Liver (tissue), 9 donors: ENCODE data around the gene UGT1A8. TPM values are rescaled to one million over a fixed set of nuclear protein-coding genes. Genes with fewer than 3 reads are reported as not detected.
"Not testable (repeated sequence)": the region's sequence is repeated elsewhere in the genome, so short reads cannot be mapped to it uniquely, and the experiment has no call there.

Source experiments
- DNase-seq: peaks from one replicate; pipeline ENCODE4 v3.0.0-alpha.2; 2017; ENCODE audit warnings: low spot score
- H3K27ac ChIP-seq, 2 donors: one replicate each; pipeline ENCODE4 v1.7.0; 2013; ENCODE audit warnings: inconsistent platforms in 2 of 2, low read length in 2 of 2, control low read depth in 1 of 2, low read depth in 1 of 2, mild to moderate bottlenecking in 1 of 2
- H3K27me3 ChIP-seq, 4 donors: one replicate each; pipeline versions ENCODE4 v1.6.1 to v1.7.0; 2013; ENCODE audit warnings: low read length in 3 of 4, inconsistent platforms in 1 of 4, mild to moderate bottlenecking in 1 of 4, moderate library complexity in 1 of 4; ENCODE audit not compliant: control insufficient read depth in 4 of 4, insufficient read depth in 4 of 4
- H3K36me3 ChIP-seq, 4 donors: one replicate each; pipeline versions ENCODE4 v1.6.1 to v1.7.0; 2013; ENCODE audit warnings: low read length in 3 of 4, mild to moderate bottlenecking in 3 of 4, low read depth in 1 of 4, moderate library complexity in 1 of 4; ENCODE audit not compliant: control insufficient read depth in 4 of 4, insufficient read depth in 3 of 4
- H3K4me1 ChIP-seq, 4 donors: one replicate each; pipeline versions ENCODE4 v1.6.1 to v1.7.0; 2013; ENCODE audit warnings: low read length in 3 of 4, mild to moderate bottlenecking in 3 of 4, moderate library complexity in 1 of 4; ENCODE audit not compliant: control insufficient read depth in 4 of 4, insufficient read depth in 4 of 4
- H3K4me3 ChIP-seq, 3 donors: one replicate each; pipeline versions ENCODE4 v1.6.1 to v1.7.0; 2013; ENCODE audit warnings: low read length in 3 of 3, control low read depth in 1 of 3, low read depth in 1 of 3, mild to moderate bottlenecking in 1 of 3
- H3K9ac ChIP-seq, 2 donors: one replicate each; pipeline ENCODE4 v1.7.0; 2013; ENCODE audit warnings: low read length in 2 of 2, mild to moderate bottlenecking in 2 of 2, moderate library complexity in 2 of 2, control low read depth in 1 of 2, low read depth in 1 of 2
- H3K9me3 ChIP-seq, 4 donors: one replicate each; pipeline versions ENCODE4 v1.6.1 to v1.7.0; 2013; ENCODE audit warnings: low read length in 3 of 4; ENCODE audit not compliant: control insufficient read depth in 4 of 4
- EGR1 ChIP-seq, 2 donors: IDR thresholded peaks; 2 replicates each; pipeline ENCODE4 v1.6.1; 2016 to 2018; ENCODE audit warnings: antibody characterized with exemption in 2 of 2, low read depth in 2 of 2
- FOXA1 ChIP-seq: IDR thresholded peaks from 2 replicates; pipeline ENCODE4 v1.6.1; 2016; ENCODE audit warnings: antibody characterized with exemption
- FOXA2 ChIP-seq: IDR thresholded peaks from 2 replicates; pipeline ENCODE4 v1.6.1; 2016; ENCODE audit warnings: antibody characterized with exemption
- GABPA ChIP-seq, 2 donors: IDR thresholded peaks in 1 of 2; conservative IDR thresholded peaks in 1 of 2; 2 replicates each; pipeline ENCODE4 v1.6.1; 2016; ENCODE audit warnings: antibody characterized with exemption in 2 of 2, mild to moderate bottlenecking in 1 of 2, moderate library complexity in 1 of 2
- HNF4A ChIP-seq, 2 donors: conservative IDR thresholded peaks; 2 replicates each; pipeline ENCODE4 v1.6.1; 2016; ENCODE audit warnings: antibody characterized with exemption in 2 of 2, mild to moderate bottlenecking in 2 of 2
- HNF4G ChIP-seq: IDR thresholded peaks from 2 replicates; pipeline ENCODE4 v1.6.1; 2016; ENCODE audit warnings: antibody characterized with exemption
- JUND ChIP-seq, 2 donors: IDR thresholded peaks; 2 replicates each; pipeline ENCODE4 v1.6.1; 2016; ENCODE audit warnings: antibody characterized with exemption in 2 of 2
- NR2F2 ChIP-seq: IDR thresholded peaks from 2 replicates; pipeline ENCODE4 v1.6.1; 2016; ENCODE audit warnings: antibody characterized with exemption
- RAD21 ChIP-seq, 2 donors: IDR thresholded peaks; 2 replicates each; pipeline ENCODE4 v1.6.1; 2016; ENCODE audit warnings: antibody characterized with exemption in 2 of 2, mild to moderate bottlenecking in 2 of 2
- REST ChIP-seq: IDR thresholded peaks from 2 replicates; pipeline ENCODE4 v1.6.1; 2016; ENCODE audit warnings: antibody characterized with exemption, mild to moderate bottlenecking
- RXRA ChIP-seq, 2 donors: IDR thresholded peaks; 2 replicates each; pipeline ENCODE4 v1.6.1; 2017 to 2018; ENCODE audit warnings: antibody characterized with exemption in 2 of 2, mild to moderate bottlenecking in 1 of 2
- SP1 ChIP-seq: IDR thresholded peaks from 2 replicates; pipeline ENCODE4 v1.6.1; 2018; ENCODE audit warnings: antibody characterized with exemption, mild to moderate bottlenecking
- TAF1 ChIP-seq: conservative IDR thresholded peaks from 2 replicates; pipeline ENCODE4 v1.6.1; 2016; ENCODE audit warnings: antibody characterized with exemption, mild to moderate bottlenecking
- YY1 ChIP-seq: IDR thresholded peaks from 2 replicates; pipeline ENCODE4 v1.6.1; 2016; ENCODE audit warnings: antibody characterized with exemption, mild to moderate bottlenecking
- ZBTB33 ChIP-seq: IDR thresholded peaks from 2 replicates; pipeline ENCODE4 v1.6.1; 2016; ENCODE audit warnings: antibody characterized with exemption
- WGBS: extraction: QIAGEN DNeasy Blood & Tissue Kit; methylation state at CpG from one replicate; pipeline ENCODE4 v1.1.7; 2013; 5-methylcytosine and 5-hydroxymethylcytosine counted together
- polyA plus RNA-seq, 2 donors: library from polyadenylated mRNA; stranded (reverse) in 1 of 2; unstranded in 1 of 2; fragments of 200-250 nt in 1 of 2; fragments of >200 nt in 1 of 2; fragmentation: Nextera tagmentation in 1 of 2; extraction: Ambion mirVana in 1 of 2; gene quantifications; one replicate each; pipeline versions ENCODE4 v1.2.1 to v1.2.3, GENCODE V29; 2013 to 2015
- total RNA-seq, 2 donors: library from RNA; depleted of rRNA; stranded (reverse); fragments of >200 nt; gene quantifications; one replicate each; pipeline ENCODE4 v1.2.3, GENCODE V29; 2014
- TF ChIP-seq, protein P1 (sequence below): fragments of 150-350 bp; IDR thresholded peaks from 2 replicates; pipeline ENCODE4 v1.5.1; 2017; ENCODE audit warnings: improper control_type of control experiment, low read depth, low read length; ENCODE audit not compliant: missing input control
- TF ChIP-seq, protein P2 (sequence below): IDR thresholded peaks from 2 replicates; pipeline ENCODE4 v1.6.1; 2016; ENCODE audit warnings: antibody characterized with exemption
- TF ChIP-seq, protein P3 (sequence below): IDR thresholded peaks from 2 replicates; pipeline ENCODE4 v1.6.1; 2016; ENCODE audit warnings: antibody characterized with exemption
- donor health status: healthy.
- donor health status: healthy.
- donor health status: healthy.
- donor health status: healthy.
- donor health status: healthy.

The UGT1A8 gene
- total and polyA plus RNA-seq, 4 donors = 0.17 to 0.51 (median 0.48) TPM; not detected in 1

- H3K4me3 ChIP-seq = not testable (repeated sequence)
Observed at GRCh38 chr2:233736868-233737653, 119.6 kb downstream of the UGT1A8 start.

GRCh38 chr2:233740870-233741269 is 123.4 kb downstream of the UGT1A8 start:
- 81% methylated on average over 2 of the region's 2 CpGs for WGBS
- H3K36me3 ChIP-seq = peaks cover 0 to 4% (median 2%) of the 10 kb centered on the region in 4 donors
- no peak for TF ChIP-seq REST
- TF ChIP-seq YY1 = no peak
- TF ChIP-seq, protein P1, sequence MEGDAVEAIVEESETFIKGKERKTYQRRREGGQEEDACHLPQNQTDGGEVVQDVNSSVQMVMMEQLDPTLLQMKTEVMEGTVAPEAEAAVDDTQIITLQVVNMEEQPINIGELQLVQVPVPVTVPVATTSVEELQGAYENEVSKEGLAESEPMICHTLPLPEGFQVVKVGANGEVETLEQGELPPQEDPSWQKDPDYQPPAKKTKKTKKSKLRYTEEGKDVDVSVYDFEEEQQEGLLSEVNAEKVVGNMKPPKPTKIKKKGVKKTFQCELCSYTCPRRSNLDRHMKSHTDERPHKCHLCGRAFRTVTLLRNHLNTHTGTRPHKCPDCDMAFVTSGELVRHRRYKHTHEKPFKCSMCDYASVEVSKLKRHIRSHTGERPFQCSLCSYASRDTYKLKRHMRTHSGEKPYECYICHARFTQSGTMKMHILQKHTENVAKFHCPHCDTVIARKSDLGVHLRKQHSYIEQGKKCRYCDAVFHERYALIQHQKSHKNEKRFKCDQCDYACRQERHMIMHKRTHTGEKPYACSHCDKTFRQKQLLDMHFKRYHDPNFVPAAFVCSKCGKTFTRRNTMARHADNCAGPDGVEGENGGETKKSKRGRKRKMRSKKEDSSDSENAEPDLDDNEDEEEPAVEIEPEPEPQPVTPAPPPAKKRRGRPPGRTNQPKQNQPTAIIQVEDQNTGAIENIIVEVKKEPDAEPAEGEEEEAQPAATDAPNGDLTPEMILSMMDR = no peak
- no peak for TF ChIP-seq RXRA (IDR thresholded peaks at IDR 0.05)
- no peak for TF ChIP-seq HNF4G
- TF ChIP-seq RAD21 (IDR thresholded peaks at IDR 0.05) = no peak
- no peak for TF ChIP-seq SP1
- no peak for TF ChIP-seq NR2F2
- no peak for TF ChIP-seq ZBTB33
- TF ChIP-seq GABPA (IDR thresholded peaks at IDR 0.05 in 1 of 2, conservative IDR thresholded peaks at IDR 0.05 in 1 of 2) = no peak
- TF ChIP-seq TAF1 = no peak
- TF ChIP-seq FOXA1 = no peak
- no peak for TF ChIP-seq JUND (IDR thresholded peaks at IDR 0.05)
- no peak for TF ChIP-seq FOXA2
- TF ChIP-seq, protein P2, sequence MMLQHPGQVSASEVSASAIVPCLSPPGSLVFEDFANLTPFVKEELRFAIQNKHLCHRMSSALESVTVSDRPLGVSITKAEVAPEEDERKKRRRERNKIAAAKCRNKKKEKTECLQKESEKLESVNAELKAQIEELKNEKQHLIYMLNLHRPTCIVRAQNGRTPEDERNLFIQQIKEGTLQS = no peak
- TF ChIP-seq, protein P3, sequence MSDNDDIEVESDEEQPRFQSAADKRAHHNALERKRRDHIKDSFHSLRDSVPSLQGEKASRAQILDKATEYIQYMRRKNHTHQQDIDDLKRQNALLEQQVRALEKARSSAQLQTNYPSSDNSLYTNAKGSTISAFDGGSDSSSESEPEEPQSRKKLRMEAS = no peak
- no peak for TF ChIP-seq HNF4A (conservative IDR thresholded peaks at IDR 0.05)
- TF ChIP-seq EGR1 (IDR thresholded peaks at IDR 0.05; ENCODE audit: low read depth in 2 of 2) = no peak
- no peaks in the 10 kb centered on the region for H3K9me3 ChIP-seq
- H3K4me3 ChIP-seq = no peak overlapping the region
- no peaks in the 10 kb centered on the region for H3K27me3 ChIP-seq
- H3K9ac ChIP-seq = no peak overlapping the region
- peaks cover 24 to 69% (median 41%) of the 10 kb centered on the region in 4 donors for H3K4me1 ChIP-seq
- H3K27ac ChIP-seq = no peak overlapping the region
- DNase-seq = no peak

More at GRCh38 chr2:233736868-233737653, 119.6 kb downstream of the UGT1A8 start:
- not testable (repeated sequence) for H3K36me3 ChIP-seq, H3K9ac ChIP-seq, DNase-seq, H3K27ac ChIP-seq, H3K9me3 ChIP-seq, H3K27me3 ChIP-seq
- peak in 1 of 2 donors; percentile 44 for TF ChIP-seq RAD21 (IDR thresholded peaks at IDR 0.05)
- TF ChIP-seq YY1 = peak; percentile 91
- peak; percentile 34 for TF ChIP-seq FOXA2
- peak; percentile 21 to 50 for TF ChIP-seq JUND (IDR thresholded peaks at IDR 0.05)
- TF ChIP-seq HNF4A (conservative IDR thresholded peaks at IDR 0.05) = peak; percentile 76 to 83
- TF ChIP-seq FOXA1 = peak; percentile 27
- peak; percentile 64 to 73 for TF ChIP-seq RXRA (IDR thresholded peaks at IDR 0.05)
- peak; percentile 74 for TF ChIP-seq SP1
- WGBS = 61% methylated on average over 14 of the region's 14 CpGs
- peaks cover 14 to 47% (median 29%) of the 10 kb centered on the region in 4 donors for H3K4me1 ChIP-seq
